OCI-LY7 (cell line): Measurements from ENCODE around the gene CAV1. TPM values are rescaled to one million over a fixed set of nuclear protein-coding genes. Genes with fewer than 3 reads are reported as not detected.

Source experiments
- BruUV-seq: library from RNA; stranded (reverse); fragments of 400-500 nt; replicated peaks from 2 replicates; lab custom pipeline; 2021; lab: Mats Ljungman, UMichigan
- CTCF ChIA-PET: fragments of 300-600 bp; sonication (Branson Sonifier 250); formaldehyde crosslinking; loops from one replicate; lab custom pipeline; 2022; ENCODE audit warnings: antibody characterized with exemption; ENCODE audit not compliant: unreplicated experiment; lab: Charles Lee
- POLR2A ChIA-PET: fragments of 300-600 bp; sonication (Branson Sonifier 250); formaldehyde crosslinking; loops from one replicate; lab custom pipeline; 2022; ENCODE audit warnings: antibody characterized with exemption; lab: Charles Lee
- DNase-seq: peaks from one replicate; pipeline ENCODE4 v3.0.0-alpha.2; 2015; ENCODE audit warnings: low spot score
- H2AFZ ChIP-seq: fragments of 200-600 bp; sonication (generic), shearing (Covaris generic); 2 replicates; pipeline ENCODE4 v1.6.1; 2014; ENCODE audit warnings: mild to moderate bottlenecking, antibody characterized with exemption, low read length, moderate library complexity
- H3K27ac ChIP-seq: fragments of 200-600 bp; sonication (generic); 2 replicates; pipeline ENCODE4 v1.5.1; 2014; ENCODE audit warnings: mixed run types, low read depth, mild to moderate bottlenecking, moderate library complexity, low read length, inconsistent platforms; ENCODE audit not compliant: poor library complexity, severe bottlenecking
- H3K36me3 ChIP-seq: fragments of 200-600 bp; sonication (generic); 2 replicates; pipeline ENCODE4 v1.6.1; 2014; ENCODE audit warnings: mild to moderate bottlenecking, antibody characterized with exemption, low read length, moderate library complexity, mixed read lengths; ENCODE audit not compliant: insufficient read depth
- H3K4me1 ChIP-seq: fragments of 200-600 bp; sonication (generic); 2 replicates; pipeline ENCODE4 v1.5.1; 2014; ENCODE audit warnings: mild to moderate bottlenecking, low read length; ENCODE audit not compliant: insufficient read depth, poor library complexity, severe bottlenecking
- H3K4me2 ChIP-seq: fragments of 200-600 bp; sonication (generic); 2 replicates; pipeline ENCODE4 v1.6.1; 2014; ENCODE audit warnings: mild to moderate bottlenecking, low read length
- H3K4me3 ChIP-seq: fragments of 200-600 bp; sonication (generic); 2 replicates; pipeline ENCODE4 v1.5.1; 2014; ENCODE audit warnings: mild to moderate bottlenecking, low read depth, low read length; ENCODE audit not compliant: poor library complexity, severe bottlenecking
- H3K79me2 ChIP-seq: fragments of 200-600 bp; sonication (generic); 2 replicates; pipeline ENCODE4 v1.6.1; 2016; ENCODE audit warnings: low read depth, mild to moderate bottlenecking, low read length, moderate library complexity, mixed read lengths; ENCODE audit not compliant: insufficient read depth
- H3K9me2 ChIP-seq: fragments of 200-600 bp; sonication (generic); 2 replicates; pipeline ENCODE4 v1.6.1; 2016; ENCODE audit warnings: mild to moderate bottlenecking, low read length, mixed read lengths; ENCODE audit not compliant: insufficient read depth
- H3K9me3 ChIP-seq: fragments of 200-600 bp; sonication (generic); 2 replicates; pipeline ENCODE4 v1.6.1; 2014; ENCODE audit warnings: mild to moderate bottlenecking, mixed run types, low read length, mixed read lengths
- H4K20me1 ChIP-seq: fragments of 200-600 bp; sonication (generic); 2 replicates; pipeline ENCODE4 v1.6.1; 2014; ENCODE audit warnings: mild to moderate bottlenecking, antibody characterized with exemption, low read length, moderate library complexity, mixed read lengths; ENCODE audit not compliant: insufficient read depth
- EZH2phosphoT487 ChIP-seq: fragments of 200-600 bp; sonication (generic); IDR thresholded peaks from 2 replicates; pipeline ENCODE4 v1.6.1; 2018; ENCODE audit warnings: low read depth, borderline replicate concordance, mild to moderate bottlenecking, mixed run types, antibody characterized with exemption, low read length, moderate library complexity, mixed read lengths
- intact Hi-C: fragments of 100-400 bp; cut with micrococcal nuclease; formaldehyde crosslinking; loops from one replicate; pipeline ENCODE4 v1.10.0; 2022; ENCODE audit not compliant: unreplicated experiment
- total RNA-seq, 2 experiments: library from RNA; depleted of rRNA in 1 of 2; stranded (reverse); fragments of >200 nt in 1 of 2; shearing (Covaris generic) in 1 of 2; gene quantifications; 2 replicates each; pipeline ENCODE4 v1.2.3, GENCODE V29; 2014 to 2022
- TF ChIP-seq, protein P1 (sequence below): fragments of 200-600 bp; sonication (generic); conservative IDR thresholded peaks from 2 replicates; pipeline ENCODE4 v1.5.1; 2014; ENCODE audit warnings: mild to moderate bottlenecking, antibody characterized with exemption, low read length, moderate library complexity, mixed read lengths

CAV1 gene
- total RNA-seq, 2 experiments from 2014 or later, result not detected

DNA sequence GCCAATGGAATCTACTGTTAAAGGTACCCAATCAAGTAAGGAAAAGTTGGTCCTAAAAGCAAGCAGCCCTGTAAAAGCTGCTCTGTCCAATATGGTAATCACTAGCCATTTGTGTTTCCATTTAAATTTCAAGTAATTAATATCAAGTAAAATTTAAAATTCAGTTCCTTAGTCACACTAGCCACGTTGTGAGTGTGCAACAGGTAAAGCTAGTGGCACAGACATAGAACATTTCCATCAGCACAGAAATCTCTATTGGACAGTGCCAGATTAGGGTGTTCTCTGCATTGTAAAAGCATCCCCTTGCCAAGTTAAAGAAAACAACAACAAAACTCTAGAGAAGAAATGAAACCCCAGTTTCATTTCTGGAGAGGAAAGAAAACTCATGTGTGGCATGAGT, 4.4 kb downstream of the CAV1 start:
- no peaks in the 10 kb centered on the region for H3K4me1 ChIP-seq
- POLR2A ChIA-PET, result interaction anchor here (0.6 to 0.8 kb wide), 3 partner anchors 22 to 211 kb away, joined by 3 to 4 read pairs (median 3); no protein-coding TSS in a partner anchor
- intact Hi-C loops, result no loop called here
- H3K36me3 ChIP-seq, result no peaks in the 10 kb centered on the region
- no peak overlapping the region for H3K27ac ChIP-seq
- TF ChIP-seq EZH2phosphoT487, result no peak
- TF ChIP-seq, protein P1, sequence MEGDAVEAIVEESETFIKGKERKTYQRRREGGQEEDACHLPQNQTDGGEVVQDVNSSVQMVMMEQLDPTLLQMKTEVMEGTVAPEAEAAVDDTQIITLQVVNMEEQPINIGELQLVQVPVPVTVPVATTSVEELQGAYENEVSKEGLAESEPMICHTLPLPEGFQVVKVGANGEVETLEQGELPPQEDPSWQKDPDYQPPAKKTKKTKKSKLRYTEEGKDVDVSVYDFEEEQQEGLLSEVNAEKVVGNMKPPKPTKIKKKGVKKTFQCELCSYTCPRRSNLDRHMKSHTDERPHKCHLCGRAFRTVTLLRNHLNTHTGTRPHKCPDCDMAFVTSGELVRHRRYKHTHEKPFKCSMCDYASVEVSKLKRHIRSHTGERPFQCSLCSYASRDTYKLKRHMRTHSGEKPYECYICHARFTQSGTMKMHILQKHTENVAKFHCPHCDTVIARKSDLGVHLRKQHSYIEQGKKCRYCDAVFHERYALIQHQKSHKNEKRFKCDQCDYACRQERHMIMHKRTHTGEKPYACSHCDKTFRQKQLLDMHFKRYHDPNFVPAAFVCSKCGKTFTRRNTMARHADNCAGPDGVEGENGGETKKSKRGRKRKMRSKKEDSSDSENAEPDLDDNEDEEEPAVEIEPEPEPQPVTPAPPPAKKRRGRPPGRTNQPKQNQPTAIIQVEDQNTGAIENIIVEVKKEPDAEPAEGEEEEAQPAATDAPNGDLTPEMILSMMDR, result no peak
- no peaks in the 10 kb centered on the region for H3K9me2 ChIP-seq
- DNase-seq, result no peak
- H3K4me2 ChIP-seq, result no peak overlapping the region
- CTCF ChIA-PET, result no interaction called here
- no peaks in the 10 kb centered on the region for H3K79me2 ChIP-seq
- H3K4me3 ChIP-seq, result no peak overlapping the region
- no TSS peak for BruUV-seq
- H2AFZ ChIP-seq, result no peak overlapping the region
- H4K20me1 ChIP-seq, result no peaks in the 10 kb centered on the region
- H3K9me3 ChIP-seq, result no peaks in the 10 kb centered on the region

DNA sequence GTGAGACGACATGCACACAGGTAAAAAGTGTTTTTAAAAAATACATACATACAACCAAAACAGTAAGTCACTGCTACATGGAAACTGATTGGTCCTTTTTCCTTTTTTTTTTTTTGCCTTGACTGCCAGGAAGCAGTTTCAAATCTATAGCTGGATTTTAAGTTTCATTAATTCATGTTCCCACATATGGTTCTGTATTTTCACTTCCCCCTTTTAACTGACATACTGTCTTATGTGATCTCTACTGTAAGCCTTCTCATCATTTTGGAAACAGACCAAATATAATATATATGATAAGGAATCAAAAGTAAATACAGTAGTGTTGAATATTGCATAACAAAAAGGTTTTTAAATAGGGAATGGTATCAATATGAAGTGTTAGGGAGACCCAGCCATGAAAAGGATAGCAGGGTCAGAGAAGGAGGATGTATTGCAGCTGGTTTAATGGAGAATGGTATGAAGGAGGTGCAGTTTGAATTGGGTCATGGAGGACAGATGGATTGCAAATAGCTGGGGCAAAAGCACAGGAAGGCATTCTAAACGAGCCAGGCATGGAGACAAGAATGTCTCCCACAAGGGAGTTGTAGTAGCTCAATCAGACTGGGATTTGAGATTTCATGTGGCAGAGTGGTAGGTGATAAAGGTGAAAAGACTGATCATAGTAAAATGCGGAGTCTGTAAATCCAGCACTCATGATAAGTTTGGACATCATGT, 5.4 kb downstream of the CAV1 start:
- H3K4me1 ChIP-seq, result no peaks in the 10 kb centered on the region

More for the DNA sequence above, 5.4 kb downstream of the CAV1 start:
- H3K4me2 ChIP-seq, result no peak overlapping the region
- no peak overlapping the region for H2AFZ ChIP-seq
- no peak overlapping the region for H3K27ac ChIP-seq
- intact Hi-C loops, result no loop called here
- H3K36me3 ChIP-seq, result no peaks in the 10 kb centered on the region
- CTCF ChIA-PET, result no interaction called here
- POLR2A ChIA-PET, result interaction anchor here (0.5 to 0.7 kb wide), 3 partner anchors 17 to 697 kb away, joined by 3 to 4 read pairs (median 3); no protein-coding TSS in a partner anchor
- H3K79me2 ChIP-seq, result no peaks in the 10 kb centered on the region
- no peak overlapping the region for H3K4me3 ChIP-seq
- H3K9me3 ChIP-seq, result no peaks in the 10 kb centered on the region
- no peak for DNase-seq
- no peaks in the 10 kb centered on the region for H4K20me1 ChIP-seq
- TF ChIP-seq, protein P1, result no peak
- TF ChIP-seq EZH2phosphoT487, result no peak
- no peaks in the 10 kb centered on the region for H3K9me2 ChIP-seq
- BruUV-seq, result no TSS peak
